ENCODE data around the gene PDE7B.

GRCh38 chr6:135854799-135855198 lies 3.3 kb downstream of the PDE7B start:
- no peak for TF ChIP-seq CTCF (IDR thresholded peaks at IDR 0.05; ENCODE audit: low read length)
- TF ChIP-seq EZH2 (IDR thresholded peaks at IDR 0.05; ENCODE audit: borderline replicate concordance, low read length), result no peak

All from OCI-LY1 (cell line).